ENCODE data around the gene CD79B. TPM values are rescaled to one million over a fixed set of nuclear protein-coding genes. Genes with fewer than 3 reads are reported as not detected.

CD79B gene
- total and polyA plus RNA-seq, 2 of the 8 experiments (the other 6 are each of a cell fraction or from before 2014, with no cell fraction given) = 1.5 to 3.9 TPM

DNA sequence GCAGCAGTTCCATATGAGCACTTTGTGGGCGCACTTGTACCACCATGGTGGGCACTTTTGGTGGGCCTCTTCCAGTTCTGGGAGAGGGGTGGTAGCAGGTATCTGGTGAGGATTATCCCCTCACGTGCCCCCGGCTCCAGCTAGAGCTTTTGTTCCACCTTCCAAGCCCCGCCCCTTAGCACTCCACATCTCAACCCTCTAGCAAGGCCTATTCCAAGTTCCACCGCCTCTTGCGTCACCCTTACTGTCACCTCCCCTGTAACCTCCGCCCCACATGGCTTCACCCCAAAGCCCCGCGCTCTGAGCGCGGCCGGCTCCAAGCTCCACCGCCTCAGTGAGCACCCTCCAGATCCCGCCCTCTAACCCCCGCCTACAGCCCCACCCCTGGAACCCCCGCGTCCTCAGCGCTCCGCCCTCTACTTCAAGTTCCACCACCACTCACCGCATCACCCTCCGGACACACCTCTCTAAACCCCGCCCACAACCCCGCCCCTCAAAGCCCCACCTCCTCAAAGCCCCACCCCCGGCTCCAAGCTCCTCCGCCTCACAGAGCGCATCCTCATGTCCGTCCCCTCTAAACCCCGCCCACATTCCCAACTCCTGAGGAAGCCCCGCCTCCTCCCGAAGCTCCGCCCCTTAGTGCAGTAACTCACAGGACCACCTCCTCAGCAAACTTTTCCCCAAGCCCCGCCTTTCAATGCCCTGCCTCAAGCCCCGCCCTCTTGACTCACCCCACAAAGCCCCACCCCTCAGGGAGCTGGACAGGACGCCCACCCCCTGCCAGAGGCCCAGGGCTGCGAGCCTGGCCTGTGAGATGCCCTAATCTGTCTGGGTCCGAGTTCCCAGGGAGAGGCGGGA, 29.5 kb upstream of the CD79B start:
- WGBS, 2 experiments (ENCODE audit: extremely low coverage in 1 of 2, insufficient coverage in 1 of 2, insufficient read length in 1 of 2, insufficient replicate concordance in 2 of 2, low coverage in 1 of 2, low lambda C conversion rate in 2 of 2, missing lambda C conversion rate in 1 of 2) = 25% methylated on average over 12 of the region's 37 CpGs; no CpG with 5 or more reads in 1 of the 2 experiments
- H3K36me3 ChIP-seq (ENCODE audit: control insufficient read depth in 2 of 4, insufficient read depth in 4 of 4, low read length in 3 of 4) = no peaks in the 10 kb centered on the region; a peak in 1 of 8 replicates
- H4K20me1 ChIP-seq (replicated peaks in 1 of 2; ENCODE audit: control insufficient read depth in 1 of 2, insufficient read depth in 2 of 2, low read length in 2 of 2) = peaks cover 0 to 4% of the 10 kb centered on the region in 2 experiments
- H3K56ac ChIP-seq (replicated peaks; ENCODE audit: insufficient read length, low read depth, low read length) = no peak overlapping the region
- H2AK5ac ChIP-seq (ENCODE audit: low read depth, low read length) = no peak overlapping the region
- H3K4me3 ChIP-seq (ENCODE audit: extremely low read depth in 1 of 4, insufficient read depth in 2 of 4, low read depth in 3 of 4, low read length in 4 of 4) = peak overlapping the region; percentile 29 to 62 (median 50); a peak in 7 of 8 replicates
- H3K23ac ChIP-seq (ENCODE audit: insufficient read length) = no peak overlapping the region
- H2BK5ac ChIP-seq (ENCODE audit: low read depth, low read length) = peak overlapping the region; percentile 91
- peak overlapping the region; percentile 92 for H3K4ac ChIP-seq (replicated peaks; ENCODE audit: insufficient read length, low read depth, low read length)
- peaks cover 0 to 20% (median 9%) of the 10 kb centered on the region in 4 experiments; a peak in 6 of 7 replicates for H3K4me1 ChIP-seq (replicated peaks in 1 of 4; ENCODE audit: control insufficient read depth in 3 of 4, insufficient read depth in 4 of 4, low read length in 3 of 4)
- DNase-seq (ENCODE audit: low read depth in 1 of 2, low spot score in 2 of 2) (peak; percentile 100), FAIRE-seq (peak; percentile 70)
- peak overlapping the region; percentile 1 for H3K14ac ChIP-seq (ENCODE audit: insufficient read length)
- H3K23me2 ChIP-seq (ENCODE audit: low read depth, low read length) = peaks cover 8% of the 10 kb centered on the region
- H3K79me1 ChIP-seq (ENCODE audit: low read depth, low read length) = 0 out of 2 replicates have a peak, but pooled peaks cover 2% of the 10 kb centered on the region
- H3K27ac ChIP-seq (ENCODE audit: low read depth, low read length) = peak overlapping the region; percentile 37; the same call in 1 of the 2 replicates
- peak overlapping the region; percentile 69 for H4K5ac ChIP-seq (ENCODE audit: insufficient read length, low read depth, low read length)
- peak overlapping the region; percentile 1 for H2BK120ac ChIP-seq (replicated peaks; ENCODE audit: low read depth, low read length)
- H2BK15ac ChIP-seq (ENCODE audit: low read length) = peak overlapping the region; percentile 97
- H3K9me3 ChIP-seq (ENCODE audit: insufficient read depth in 2 of 2, low read depth in 1 of 2, low read length in 1 of 2) = no peaks in the 10 kb centered on the region
- H3K4me2 ChIP-seq (ENCODE audit: insufficient read depth in 1 of 2, low read depth in 2 of 2, low read length in 2 of 2) = peak overlapping the region; percentile 79 to 97
- no peaks in the 10 kb centered on the region for H3K79me2 ChIP-seq (ENCODE audit: control insufficient read depth in 1 of 2, insufficient read depth in 2 of 2, low read length in 2 of 2)
- CTCF ChIA-PET (ENCODE audit: partially characterized antibody) = interaction anchor here (0.7 to 14.4 kb wide), 9 partner anchors 8 to 171 kb away, joined by 3 to 270 read pairs (median 5); partner anchors contain the start of genes CD79B, CSHL1 and GH1
- POLR2A ChIA-PET (ENCODE audit: partially characterized antibody) = interaction anchor here (0.6 to 3.3 kb wide), 10 partner anchors 10 to 1323 kb away, joined by 3 to 19 read pairs (median 4); partner anchors contain the start of gene ERN1
- 0 out of 2 replicates have a peak overlapping the region, but pooled peaks have one; percentile 21 for H2BK20ac ChIP-seq (ENCODE audit: low read length)
- H2AFZ ChIP-seq (ENCODE audit: low read length) = peak overlapping the region; percentile 75
- no peaks in the 10 kb centered on the region for H3K27me3 ChIP-seq (replicated peaks in 1 of 4; ENCODE audit: control insufficient read depth in 3 of 4, extremely low read depth in 1 of 4, insufficient read depth in 3 of 4, low read length in 3 of 4)
- H4K91ac ChIP-seq (replicated peaks; ENCODE audit: insufficient read length, low read length) = peak overlapping the region; percentile 61
- peak overlapping the region in 3 of 4 experiments; percentile 51 to 76 (median 58); a peak in 5 of 7 replicates for H3K9ac ChIP-seq (replicated peaks in 1 of 4; ENCODE audit: extremely low read depth in 1 of 4, low read depth in 3 of 4, low read length in 3 of 4)
- H2BK12ac ChIP-seq (ENCODE audit: low read depth, low read length) = peak overlapping the region; percentile 76; the same call in 1 of the 2 replicates
- peak overlapping the region; percentile 30; the same call in 1 of the 2 replicates for H4K8ac ChIP-seq (ENCODE audit: extremely low read depth, insufficient read depth, low read length)
- H3K18ac ChIP-seq (ENCODE audit: extremely low read depth, low read length) = peak overlapping the region; percentile 95
- TF ChIP-seq SIN3A (conservative IDR thresholded peaks at IDR 0.05 in 1 of 2, IDR thresholded peaks at IDR 0.05 in 1 of 2; ENCODE audit: low read depth in 1 of 2, low read length in 2 of 2) = peak; percentile 55 to 56; a peak in 1 of 4 replicates
- no peak for TF ChIP-seq SP2 (IDR thresholded peaks at IDR 0.05; ENCODE audit: low read length)
- TF ChIP-seq, protein P1, sequence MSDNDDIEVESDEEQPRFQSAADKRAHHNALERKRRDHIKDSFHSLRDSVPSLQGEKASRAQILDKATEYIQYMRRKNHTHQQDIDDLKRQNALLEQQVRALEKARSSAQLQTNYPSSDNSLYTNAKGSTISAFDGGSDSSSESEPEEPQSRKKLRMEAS (IDR thresholded peaks at IDR 0.05) = peak; percentile 28; the same call in 1 of the 2 replicates
- no peak for TF ChIP-seq ZNF274 (IDR thresholded peaks at IDR 0.05; ENCODE audit: borderline replicate concordance, extremely low read depth, low read length)
- peak; percentile 72 for TF ChIP-seq SP4 (IDR thresholded peaks at IDR 0.05; ENCODE audit: low read length)
- peak; percentile 53 for TF ChIP-seq PHF8 (conservative IDR thresholded peaks at IDR 0.05; ENCODE audit: low read depth, low read length)
- TF ChIP-seq MAFK (IDR thresholded peaks at IDR 0.05; ENCODE audit: low read depth, low read length) = no peak
- peak; percentile 32; the same call in 1 of the 2 replicates for TF ChIP-seq ATF2 (IDR thresholded peaks at IDR 0.05; ENCODE audit: low read length)
